DMS 273 treated with DMSO at 0.1 percent for 48 hours (cell line): ENCODE measurements around the gene FMN2.

Experiments
- DNase-seq: peaks from one replicate; lab custom pipeline; 2025; lab: John Stamatoyannopoulos, UW

Gene FMN2

GRCh38 chr1:240423246-240423924 is 331.7 kb downstream of the FMN2 start:
- no peak for DNase-seq

GRCh38 chr1:240424740-240425464 is 333.2 kb downstream of the FMN2 start:
- DNase-seq: no peak

GRCh38 chr1:240426051-240426450 is 334.4 kb downstream of the FMN2 start:
- DNase-seq: no peak

GRCh38 chr1:240435996-240436566 is 344.4 kb downstream of the FMN2 start:
- DNase-seq: no peak

GRCh38 chr1:240441669-240442068 is 350.0 kb downstream of the FMN2 start:
- DNase-seq: no peak

GRCh38 chr1:240445369-240445768 is 353.7 kb downstream of the FMN2 start:
- no peak for DNase-seq

GRCh38 chr1:240455228-240455821 is 363.6 kb downstream of the FMN2 start:
- DNase-seq: no peak

- DNase-seq: no peak
Measured at GRCh38 chr1:240457203-240457602, 365.5 kb downstream of the FMN2 start.

GRCh38 chr1:240462277-240462676 is 370.6 kb downstream of the FMN2 start:
- no peak for DNase-seq

GRCh38 chr1:240462766-240463395 is 371.2 kb downstream of the FMN2 start:
- DNase-seq: no peak

GRCh38 chr1:240464099-240464498 is 372.4 kb downstream of the FMN2 start:
- no peak for DNase-seq

GRCh38 chr1:240465531-240465940 is 373.9 kb downstream of the FMN2 start:
- no peak for DNase-seq

GRCh38 chr1:240466509-240466908 is 374.8 kb downstream of the FMN2 start:
- no peak for DNase-seq

GRCh38 chr1:240467895-240468294 is 376.2 kb downstream of the FMN2 start:
- DNase-seq: no peak

- DNase-seq: no peak
Measured at GRCh38 chr1:240468656-240469055, 377.0 kb downstream of the FMN2 start.

GRCh38 chr1:240474133-240474614 is 382.5 kb downstream of the FMN2 start:
- no peak for DNase-seq

- DNase-seq: no peak
Measured at GRCh38 chr1:240475832-240476231, 384.1 kb downstream of the FMN2 start.

- DNase-seq: no peak
Measured at GRCh38 chr1:240478536-240478935, 386.9 kb downstream of the FMN2 start.

- no peak for DNase-seq
Measured at GRCh38 chr1:240484804-240485443, 393.2 kb downstream of the FMN2 start.

GRCh38 chr1:240486611-240487010 is 394.9 kb downstream of the FMN2 start:
- DNase-seq: no peak

GRCh38 chr1:240487493-240487892 is 395.8 kb downstream of the FMN2 start:
- DNase-seq: no peak

- no peak for DNase-seq
Measured at GRCh38 chr1:240491156-240491555, 399.5 kb downstream of the FMN2 start.
